ENCODE measurements around the gene BMERB1.

Gene BMERB1

DNA sequence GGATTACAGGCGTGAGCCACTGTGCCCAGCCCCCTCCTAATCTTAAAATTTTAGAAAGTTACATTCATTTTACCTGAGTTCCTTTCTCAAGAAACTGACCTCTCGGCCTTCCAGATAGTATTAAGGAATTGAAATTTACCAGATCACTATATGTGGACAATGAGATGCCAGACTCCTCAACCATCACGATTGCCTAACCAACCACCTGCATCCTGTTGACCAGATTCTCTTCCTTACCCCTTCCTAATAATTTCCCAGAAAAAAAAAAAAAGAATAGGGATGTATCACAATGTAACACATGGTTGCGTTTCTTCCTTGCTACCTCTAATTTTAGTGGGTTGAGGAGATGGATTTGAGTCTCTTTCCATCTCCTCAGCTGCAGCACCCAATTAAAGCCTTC is 72.1 kb downstream of the BMERB1 start:
- no peak for DNase-seq

DNA sequence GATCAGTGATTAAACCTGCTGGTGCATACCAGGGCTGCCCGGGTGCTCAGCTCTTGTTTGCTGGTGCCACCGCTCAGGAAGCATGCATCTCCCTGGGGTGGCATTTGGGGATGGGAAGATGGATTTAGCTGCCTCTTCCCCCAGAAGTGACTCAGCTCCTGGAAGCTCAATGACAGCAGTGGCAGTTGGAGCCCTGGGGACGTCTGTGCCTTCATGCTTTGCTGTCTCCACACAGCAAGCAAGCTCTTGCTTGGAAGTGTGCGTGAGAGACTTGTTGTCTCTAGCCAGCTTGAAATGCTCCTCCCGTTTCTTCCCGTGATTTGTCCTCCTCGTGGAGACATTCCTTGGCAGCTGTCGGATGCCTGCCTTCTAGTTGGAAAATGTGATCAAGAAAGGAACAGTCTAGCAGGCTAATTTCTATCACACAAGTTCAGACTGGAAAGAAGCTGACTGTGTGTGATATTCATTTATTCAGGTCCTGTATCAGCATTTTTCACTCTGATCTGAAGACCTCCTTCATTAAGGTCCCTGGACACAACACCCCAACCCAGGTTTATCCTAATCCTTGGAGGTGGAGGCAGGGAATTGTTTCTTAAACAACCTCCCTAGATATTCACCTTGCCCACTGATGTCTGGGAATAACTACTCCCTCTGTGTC is 73.0 kb downstream of the BMERB1 start:
- DNase-seq, result no peak

DNA sequence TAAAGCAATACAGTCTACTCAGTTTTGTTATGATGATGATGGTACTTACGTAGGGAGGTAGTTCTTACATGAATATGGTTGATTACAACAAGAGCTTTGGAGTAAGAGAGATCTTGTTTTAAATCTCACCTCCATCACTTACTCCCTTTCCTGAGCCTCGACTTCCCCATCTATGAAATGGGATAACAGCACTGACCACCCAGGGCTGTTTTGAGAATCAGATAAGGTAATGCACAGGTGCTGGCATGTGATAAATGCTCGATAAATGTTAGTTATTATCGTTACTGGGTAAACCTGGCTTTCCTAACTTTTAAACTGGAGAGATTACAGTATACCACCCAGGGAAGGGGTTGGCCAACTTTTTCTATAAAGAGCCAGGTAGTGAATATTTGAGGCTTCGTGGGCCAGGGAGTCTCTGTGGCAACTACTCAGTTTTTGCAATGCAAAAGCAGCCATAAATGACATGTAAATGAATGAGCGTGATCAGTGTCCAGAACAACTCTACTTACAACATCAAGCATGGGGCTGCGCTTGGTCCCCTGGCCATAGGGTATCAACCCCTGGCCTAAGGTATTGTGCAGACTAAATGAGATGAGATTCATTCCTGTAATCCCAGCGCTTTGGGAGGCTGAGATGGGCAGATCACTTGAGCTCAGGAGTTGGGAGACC is 73.7 kb downstream of the BMERB1 start:
- DNase-seq, result no peak

DNA sequence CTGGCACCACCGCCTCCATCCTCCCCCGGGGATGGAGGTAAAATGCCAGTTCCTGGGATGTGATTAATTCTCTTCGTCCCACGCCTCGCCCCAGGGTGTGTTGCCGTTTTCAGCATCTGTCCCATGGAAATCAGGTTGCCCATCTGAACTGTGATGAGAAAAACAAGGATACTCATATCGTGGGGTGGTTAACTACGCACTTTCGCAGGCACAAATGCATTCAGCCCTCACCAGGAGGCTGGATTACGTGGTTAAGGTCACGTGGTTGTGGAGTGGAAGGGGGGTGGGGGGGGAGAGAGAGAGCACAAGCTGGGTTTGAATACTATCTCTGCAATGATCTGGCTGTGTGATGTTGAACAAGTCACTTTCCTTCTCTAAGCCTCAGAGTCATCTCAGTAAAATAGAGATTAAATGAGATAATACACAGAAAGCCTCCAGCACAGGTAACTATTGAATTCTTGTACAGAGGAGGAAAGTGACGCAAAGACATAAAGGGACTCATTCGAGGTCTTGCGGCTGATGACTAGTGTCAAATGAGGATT is 74.7 kb downstream of the BMERB1 start:
- peak; percentile 16 to 40 for DNase-seq

DNA sequence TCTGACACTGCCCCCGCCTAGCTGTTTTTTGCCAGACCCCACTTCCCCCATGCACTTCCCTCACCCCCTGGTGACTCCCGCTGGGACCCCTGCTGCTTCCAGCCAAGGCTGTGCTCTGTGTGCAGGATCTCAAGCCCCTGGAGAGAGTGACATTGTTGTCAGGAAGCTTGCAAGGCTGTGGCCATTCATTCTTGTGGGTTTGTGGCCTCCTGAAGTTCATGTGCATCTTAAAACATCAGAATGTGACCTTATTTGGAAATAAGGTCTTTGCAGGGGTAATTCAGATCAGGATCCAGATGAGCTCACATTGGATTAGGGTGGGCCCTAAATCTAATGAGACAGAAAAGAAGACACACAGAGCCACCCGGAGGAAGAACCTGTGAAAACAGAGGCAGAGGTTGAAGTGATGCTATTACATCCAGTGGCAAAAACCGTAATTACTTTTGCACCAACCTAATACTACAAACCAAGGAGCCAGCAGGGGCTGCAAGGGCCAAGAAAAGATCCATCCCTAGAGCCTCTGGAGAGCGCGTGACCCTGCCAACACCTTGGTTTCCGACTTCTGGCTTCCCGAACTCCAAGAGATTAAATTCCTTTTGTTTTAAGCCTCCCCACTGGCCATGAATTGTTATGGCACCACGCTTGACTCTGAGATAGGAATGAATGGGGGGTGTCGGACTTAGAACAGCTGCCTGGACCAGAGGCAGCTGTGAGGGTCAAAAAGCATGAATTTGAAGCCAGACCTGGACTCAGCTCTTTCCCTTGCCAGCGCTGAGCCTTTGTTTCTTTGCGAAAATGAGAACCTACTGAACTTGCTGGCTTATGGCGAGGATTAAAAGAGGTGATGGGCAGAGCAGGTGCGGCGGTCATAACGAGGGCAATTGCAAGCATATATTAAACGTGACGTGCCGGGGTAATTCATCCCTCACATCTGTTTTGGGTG is 75.5 kb downstream of the BMERB1 start:
- peak; percentile 10 to 34 for DNase-seq

DNA sequence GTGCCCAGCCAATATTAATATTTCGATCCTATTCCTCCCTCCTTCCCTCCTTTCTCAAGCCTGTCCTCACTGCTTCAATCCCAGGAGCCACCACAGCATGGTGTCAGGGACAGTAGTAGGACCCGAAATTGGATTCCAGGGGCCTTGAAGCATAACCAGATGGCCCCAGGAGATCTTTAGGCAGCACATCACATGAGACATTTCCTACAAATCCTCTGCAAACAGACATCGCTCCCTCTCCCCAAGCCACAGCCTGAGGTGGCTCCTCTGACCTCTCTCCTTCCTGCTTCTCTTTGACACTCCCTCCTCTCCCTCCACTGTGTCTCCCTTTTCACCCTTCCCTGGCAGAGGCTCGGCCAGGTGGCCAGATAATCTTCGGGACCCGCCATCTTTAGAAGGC is 76.6 kb downstream of the BMERB1 start:
- no peak for DNase-seq

DNA sequence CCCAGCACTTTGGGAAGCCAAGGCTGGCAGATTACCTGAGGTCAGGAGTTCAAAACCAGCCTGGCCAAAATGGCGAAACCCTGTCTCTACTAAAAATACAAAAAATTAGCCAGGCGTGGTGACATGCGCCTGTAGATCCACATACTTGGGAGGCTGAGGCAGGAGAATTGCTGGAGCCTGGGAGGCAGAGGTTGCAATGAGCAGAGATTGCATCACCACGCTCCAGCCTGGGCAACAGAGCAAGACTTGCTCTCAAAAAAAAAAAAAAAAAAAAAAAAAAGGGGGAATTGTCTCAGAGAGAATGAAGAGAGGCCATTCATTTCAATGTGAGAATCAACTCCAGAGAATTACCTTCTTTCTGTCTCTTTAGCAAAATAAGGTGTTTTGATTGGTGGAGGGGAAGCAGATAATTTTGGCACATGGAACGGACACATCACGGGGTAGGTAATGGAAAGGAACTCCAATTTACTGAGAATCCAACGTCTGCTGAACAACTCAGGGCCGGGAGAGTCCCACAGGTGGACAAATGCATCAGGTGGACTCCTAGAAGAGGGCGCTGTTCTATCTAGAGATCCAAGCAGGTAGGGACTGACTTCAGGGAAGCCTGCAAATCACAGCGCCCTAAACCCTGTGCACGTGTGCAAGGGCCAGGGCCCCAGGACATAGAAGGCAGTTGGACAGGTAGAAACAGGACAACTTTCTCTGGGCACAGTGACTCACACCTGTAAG is 77.5 kb downstream of the BMERB1 start:
- no peak for DNase-seq

DNA sequence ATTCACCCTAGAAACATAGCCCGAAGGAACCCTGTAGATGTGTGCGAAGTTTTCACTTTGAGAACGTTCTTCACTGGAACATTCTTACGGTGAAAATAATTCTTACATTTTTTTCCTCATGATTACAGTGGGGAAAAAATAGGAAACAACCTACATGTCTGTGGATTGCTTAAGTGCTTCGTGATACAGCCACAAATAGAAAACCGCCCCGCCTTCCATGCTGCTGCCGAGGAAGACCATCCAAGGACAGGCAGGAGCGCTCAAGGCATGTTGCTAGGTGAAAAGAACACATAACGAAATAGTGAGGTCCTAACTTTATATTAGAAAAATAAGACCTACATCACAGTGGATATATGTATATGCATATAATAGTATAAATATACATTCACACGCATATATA is 78.8 kb downstream of the BMERB1 start:
- DNase-seq, result no peak

DNA sequence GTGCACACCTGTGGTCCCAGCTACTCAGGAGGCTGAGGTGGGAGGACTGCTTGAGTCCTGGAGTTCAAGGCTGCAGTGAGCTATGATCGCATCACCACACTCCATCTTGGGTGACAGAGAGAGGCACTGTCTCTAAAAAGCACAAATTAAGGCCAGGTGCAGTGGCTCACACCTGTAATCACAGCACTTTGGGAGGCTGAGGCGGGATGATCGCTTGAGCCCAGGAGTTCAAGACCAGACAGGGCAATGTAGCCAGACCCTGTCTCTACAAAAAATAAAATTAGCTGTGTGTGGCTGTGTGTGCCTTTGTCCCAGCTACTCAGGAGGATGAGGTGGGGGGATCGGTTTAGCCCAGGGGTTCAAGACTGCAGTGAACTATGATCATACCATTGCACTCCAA is 81.6 kb downstream of the BMERB1 start:
- no peak for DNase-seq

DNA sequence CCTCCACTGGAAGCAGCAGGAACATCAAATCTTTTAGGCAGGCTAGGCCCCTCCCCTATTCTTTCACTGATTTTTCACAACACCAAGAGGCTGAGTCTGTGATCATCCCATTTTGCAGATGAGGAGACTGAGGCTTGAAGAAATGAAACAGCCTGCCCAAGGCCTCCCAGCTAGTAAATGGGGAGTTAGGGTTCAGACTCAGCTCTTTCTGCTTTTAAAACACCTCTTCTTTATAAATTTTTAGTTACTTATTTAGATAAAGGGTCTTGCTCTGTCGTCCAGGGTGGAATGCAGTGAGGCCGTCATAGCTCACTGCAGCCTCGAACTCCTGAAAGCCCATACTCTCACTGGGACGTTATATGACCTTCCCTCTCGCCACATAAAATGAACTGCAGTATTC is 82.2 kb downstream of the BMERB1 start:
- no peak for DNase-seq

DNA sequence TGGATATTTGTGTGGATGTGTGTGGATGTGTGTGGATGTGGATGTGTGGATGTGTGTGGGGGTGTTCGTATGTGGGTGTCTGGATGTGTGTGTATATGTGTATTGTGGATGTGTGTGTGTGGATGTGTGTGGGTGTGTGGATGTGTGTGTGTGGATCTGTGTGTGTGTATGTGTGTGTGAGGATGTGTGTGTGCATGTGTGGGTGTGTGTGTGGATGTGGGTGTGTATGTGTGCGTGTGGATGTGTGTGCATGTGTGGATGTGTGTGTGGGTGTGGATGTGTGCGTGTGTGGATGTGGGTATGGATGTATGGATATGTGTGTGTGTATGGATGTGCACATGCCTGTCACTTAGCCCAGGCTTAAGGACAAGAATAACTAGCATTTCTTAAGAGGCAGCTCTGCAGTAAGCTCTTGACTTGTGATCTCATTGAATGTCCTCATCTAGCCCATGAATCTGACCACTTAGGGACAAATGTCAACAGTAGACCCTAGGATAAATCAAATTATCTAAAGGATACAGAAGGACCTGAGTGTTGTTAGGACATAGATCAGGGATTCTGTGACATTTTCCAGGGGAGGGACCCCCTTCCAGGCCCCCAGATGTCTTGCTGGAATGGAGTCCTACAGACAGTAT is 83.5 kb downstream of the BMERB1 start:
- DNase-seq, result no peak

DNA sequence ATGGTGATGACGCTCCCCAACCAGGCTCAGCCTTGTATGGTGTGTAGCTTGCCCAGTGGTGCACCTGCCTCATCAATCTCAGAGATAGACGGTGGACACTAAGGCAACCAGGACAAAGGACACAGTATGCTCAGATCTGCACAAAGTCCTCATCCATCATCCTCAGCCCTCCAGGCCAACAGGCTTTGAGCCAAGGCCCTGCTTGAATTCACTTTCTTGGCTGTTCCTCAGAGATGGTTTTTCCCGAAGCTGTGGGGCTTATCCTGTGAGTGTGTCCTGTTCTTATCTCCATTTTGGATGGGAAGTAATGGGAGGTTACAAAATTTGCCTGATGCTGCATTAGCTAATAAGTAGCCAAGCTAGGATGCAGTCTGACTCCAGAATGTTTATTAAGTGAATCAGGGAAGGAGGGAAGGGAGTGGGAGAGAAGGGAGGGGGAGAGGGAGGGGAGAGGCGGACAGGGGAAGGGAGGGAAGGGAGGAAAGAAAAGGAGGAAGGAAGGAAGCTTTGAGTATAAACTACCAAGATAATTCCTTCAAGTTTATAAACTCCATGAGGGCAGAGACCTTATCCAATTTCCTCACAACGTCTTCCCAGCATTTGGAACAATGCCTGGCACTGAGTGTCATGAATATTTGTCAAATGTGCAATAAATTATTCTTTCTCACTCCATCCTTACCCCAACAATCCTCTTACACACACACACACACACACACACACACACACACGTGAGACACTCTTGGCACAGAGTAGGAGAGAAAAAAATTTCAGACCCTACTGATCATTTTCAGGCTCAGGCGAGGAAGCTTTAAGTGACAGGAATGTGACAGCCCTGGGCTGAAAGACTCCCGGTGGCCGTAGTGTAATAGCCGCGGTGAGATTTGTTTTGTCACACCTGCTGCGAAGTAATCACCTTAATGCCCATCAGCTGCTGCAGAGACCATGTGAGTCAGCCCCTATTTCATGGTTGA is 84.3 kb downstream of the BMERB1 start:
- no peak for DNase-seq

DNA sequence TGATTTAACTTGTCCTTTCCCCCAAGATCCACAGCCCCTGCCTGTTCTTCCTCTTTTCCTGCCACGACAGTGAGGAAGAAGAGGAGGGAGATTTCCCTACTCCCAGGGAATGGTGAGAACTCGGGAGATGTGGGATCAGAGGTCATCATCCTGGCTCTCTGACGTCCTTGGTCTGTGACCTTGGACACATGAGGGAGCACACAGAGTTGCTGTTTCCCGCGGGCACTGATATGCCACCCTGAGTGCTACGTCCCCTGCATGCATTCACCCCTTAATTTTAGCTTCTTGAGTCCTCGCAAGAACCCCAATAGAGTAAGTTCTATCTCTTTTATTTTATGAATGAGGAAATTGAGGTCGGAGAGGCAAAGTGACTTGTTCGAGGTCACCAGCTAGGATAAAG is 85.4 kb downstream of the BMERB1 start:
- DNase-seq, result no peak

DNA sequence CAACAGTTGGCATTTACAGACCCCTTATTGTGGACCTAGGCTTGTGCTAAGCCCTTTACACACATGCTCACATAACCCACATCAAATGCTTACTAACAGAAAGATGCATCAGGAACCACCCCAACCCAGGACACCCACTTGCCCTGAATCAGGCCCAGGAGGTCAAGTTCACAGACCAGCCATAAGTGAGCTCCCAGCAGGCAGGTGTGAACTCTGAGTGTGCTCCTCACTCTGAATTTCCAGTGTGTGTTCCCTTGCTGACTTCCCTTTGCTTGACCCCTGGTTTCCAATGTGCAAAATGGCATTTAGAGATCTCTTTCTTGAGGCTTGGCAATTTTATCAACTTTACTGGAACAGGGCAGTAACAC is 87.0 kb downstream of the BMERB1 start:
- DNase-seq, result no peak

DNA sequence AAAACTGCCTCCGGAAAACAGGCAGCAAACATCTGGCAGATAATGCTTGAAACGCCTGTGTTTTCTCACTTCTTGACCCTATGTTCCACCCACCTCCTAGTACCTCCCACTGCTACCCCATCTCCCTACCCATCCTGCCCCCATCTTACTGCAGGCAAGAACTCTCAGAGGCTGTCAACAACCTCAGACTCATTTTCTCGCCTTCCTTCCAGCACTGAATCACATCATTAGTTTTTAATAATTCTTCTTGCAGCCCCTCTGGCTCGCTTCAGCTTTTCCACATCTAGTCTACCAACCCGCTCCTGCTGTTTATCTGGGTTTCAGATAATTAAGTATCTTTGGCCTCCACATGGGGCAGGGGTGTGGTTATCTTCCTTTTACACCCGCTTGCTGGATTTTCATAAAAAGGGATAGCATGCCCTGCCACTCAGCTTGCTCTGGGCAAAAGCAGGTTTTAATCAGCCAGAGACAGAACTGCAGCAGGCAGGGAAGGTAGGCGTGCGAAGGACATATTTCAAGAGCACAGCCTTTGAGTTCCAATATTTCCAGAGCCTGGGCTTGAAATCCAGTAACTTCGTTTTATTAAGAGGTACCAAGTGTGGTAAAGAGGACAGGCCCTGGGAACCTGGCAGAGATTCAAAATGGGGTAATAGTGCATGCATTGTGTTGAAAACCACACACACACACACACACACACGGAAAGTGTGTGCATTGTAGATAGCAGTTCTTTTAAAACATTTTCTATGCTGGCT is 87.5 kb downstream of the BMERB1 start:
- no peak for DNase-seq

DNA sequence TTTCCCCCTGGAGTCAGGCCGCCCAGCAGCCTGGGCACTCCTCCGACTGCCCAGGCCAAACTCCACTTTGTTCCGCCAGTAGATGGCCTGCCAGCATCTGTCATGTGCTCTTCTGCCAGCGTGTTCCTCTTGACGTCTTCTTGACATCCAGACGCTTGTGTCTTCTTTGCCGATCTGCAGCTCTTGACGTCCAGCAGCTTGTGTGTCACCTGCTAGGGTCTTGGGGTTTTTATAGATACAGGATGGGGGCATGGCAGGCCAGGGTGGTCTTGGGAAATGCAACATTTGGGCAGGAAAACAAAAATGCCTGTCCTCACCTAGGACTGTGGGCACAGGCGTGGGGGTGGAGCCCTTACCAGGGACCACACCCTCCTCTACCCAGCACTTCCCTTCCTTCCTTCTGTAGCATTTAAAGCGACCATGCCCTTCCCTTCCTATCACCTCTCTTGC is 88.7 kb downstream of the BMERB1 start:
- no peak for DNase-seq

DNA sequence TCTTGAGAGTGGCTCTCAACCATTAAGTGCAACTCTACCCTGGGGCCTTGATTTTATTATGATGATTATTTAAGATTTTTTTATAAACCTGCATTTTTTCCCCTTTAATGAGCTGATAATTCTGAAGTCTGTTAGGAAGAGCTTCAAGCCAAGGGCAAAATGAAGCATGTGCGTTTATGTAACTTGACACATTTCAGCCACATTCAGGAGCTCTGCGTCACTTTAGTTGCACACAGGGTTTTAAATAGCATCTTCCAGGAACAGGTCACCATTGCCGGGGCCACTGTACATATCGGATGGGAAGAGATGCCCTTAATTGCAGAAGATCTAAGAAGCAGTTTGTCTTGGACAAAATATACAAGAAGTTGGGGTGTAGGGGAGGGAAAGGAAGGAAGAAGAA is 89.6 kb downstream of the BMERB1 start:
- DNase-seq, result no peak

DNA sequence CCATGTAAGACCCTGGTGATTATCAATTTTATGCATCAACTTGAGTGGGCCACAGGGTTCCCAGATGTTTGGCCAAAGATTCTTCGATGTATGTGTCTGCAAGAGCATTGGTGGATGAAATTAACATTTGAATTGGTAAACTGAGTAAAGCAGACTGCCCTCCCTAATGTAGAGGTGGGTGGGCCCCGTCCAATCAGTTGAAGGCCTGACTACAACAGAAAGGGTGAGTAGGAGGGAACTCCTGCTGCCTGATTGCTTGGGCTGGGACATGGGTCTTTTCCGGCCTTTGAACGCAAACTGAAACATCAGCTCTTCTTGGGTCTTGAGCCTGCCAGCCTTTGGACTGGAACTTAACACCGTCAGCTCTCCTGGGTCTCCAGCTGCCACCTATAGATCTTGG is 90.6 kb downstream of the BMERB1 start:
- DNase-seq, result no peak

DNA sequence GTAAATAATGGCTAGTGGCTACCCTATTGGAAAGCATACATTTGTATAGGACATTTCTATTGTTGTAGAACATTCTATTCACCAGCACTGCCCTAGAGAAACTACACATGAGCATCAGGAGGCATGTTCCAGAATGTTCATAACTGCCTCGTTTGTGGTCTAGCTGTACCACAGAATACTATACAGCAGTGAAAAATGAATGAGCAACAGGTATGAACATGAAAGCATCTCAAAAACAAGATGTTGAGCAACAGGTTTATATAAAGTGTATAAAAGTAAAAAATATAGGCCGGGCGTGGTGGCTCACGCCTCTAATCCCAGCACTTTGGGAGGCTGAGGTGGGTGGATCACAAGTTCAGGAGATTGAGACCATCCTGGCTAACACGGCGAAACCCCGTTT is 91.7 kb downstream of the BMERB1 start:
- DNase-seq, result no peak

DNA sequence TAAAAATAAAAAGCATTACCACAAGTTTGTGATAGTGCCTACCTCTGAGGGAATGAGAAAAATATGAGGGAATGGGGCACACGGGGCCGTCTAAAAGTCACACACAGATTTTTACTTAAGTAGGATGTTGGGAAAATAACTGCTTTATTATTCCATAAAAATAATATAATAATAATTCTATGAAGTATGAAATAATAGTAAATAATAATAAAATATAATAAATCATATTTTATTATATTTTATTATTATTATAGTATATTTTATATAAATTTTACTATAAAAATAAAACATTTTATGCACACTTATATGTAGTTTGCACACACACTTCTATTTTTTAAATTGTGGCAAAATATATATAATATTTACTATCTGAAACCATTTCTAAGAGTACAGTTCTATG is 92.3 kb downstream of the BMERB1 start:
- no peak for DNase-seq
